GM19455 (cell line): ENCODE measurements around the gene NEMF.
A peak's percentile ranks its signal among the peaks of the same experiment; 100 is the strongest.
"Not testable (repeated sequence)": the region's sequence is repeated elsewhere in the genome, so short reads cannot be mapped to it uniquely, and the experiment has no call there.

Experiments
- ATAC-seq: cut with Tn5 transposase; IDR thresholded peaks from one replicate; pipeline ENCODE4 v1.9.1; 2021; ENCODE audit not compliant: unreplicated experiment

The NEMF gene, protein sequence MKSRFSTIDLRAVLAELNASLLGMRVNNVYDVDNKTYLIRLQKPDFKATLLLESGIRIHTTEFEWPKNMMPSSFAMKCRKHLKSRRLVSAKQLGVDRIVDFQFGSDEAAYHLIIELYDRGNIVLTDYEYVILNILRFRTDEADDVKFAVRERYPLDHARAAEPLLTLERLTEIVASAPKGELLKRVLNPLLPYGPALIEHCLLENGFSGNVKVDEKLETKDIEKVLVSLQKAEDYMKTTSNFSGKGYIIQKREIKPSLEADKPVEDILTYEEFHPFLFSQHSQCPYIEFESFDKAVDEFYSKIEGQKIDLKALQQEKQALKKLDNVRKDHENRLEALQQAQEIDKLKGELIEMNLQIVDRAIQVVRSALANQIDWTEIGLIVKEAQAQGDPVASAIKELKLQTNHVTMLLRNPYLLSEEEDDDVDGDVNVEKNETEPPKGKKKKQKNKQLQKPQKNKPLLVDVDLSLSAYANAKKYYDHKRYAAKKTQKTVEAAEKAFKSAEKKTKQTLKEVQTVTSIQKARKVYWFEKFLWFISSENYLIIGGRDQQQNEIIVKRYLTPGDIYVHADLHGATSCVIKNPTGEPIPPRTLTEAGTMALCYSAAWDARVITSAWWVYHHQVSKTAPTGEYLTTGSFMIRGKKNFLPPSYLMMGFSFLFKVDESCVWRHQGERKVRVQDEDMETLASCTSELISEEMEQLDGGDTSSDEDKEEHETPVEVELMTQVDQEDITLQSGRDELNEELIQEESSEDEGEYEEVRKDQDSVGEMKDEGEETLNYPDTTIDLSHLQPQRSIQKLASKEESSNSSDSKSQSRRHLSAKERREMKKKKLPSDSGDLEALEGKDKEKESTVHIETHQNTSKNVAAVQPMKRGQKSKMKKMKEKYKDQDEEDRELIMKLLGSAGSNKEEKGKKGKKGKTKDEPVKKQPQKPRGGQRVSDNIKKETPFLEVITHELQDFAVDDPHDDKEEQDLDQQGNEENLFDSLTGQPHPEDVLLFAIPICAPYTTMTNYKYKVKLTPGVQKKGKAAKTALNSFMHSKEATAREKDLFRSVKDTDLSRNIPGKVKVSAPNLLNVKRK

DNA sequence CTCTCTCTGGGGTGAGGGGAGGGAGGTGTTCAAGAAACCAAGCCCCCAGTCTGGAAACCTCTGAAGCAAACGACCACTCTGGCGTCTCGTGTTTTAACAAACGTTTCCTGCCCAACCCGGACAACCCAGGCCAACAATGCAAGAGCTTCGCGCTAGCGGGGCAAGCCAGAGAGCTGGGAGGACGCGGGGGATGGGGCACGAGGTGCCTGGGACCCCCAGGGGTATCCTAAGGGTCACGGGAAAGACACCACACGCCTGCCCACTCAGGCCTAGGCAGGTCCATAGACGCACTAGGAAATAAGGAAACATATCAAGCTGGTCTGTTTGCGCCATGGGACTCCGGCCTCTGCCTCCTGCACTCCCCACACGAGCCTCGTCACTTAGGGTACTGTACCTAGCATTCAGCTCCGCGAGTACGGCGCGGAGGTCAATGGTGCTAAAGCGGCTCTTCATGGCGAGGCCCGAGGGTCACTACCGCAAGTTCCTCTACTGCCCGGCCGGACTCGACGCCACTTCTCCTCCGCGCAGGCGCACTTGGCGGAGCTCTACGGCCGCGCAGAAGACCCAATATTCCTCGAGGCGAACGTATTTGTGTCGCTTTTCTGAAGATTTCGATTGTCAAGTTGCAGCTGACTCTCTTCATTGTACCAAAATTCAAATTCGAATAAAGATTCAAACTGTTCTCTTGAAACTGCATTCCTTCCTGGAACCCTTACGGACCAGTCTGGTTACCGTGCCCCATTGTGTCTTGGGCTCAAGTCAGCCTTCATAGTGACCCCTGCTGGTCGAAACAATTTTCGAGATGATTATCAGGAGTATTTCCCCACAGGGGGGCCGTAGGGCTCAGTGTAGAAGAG, at the start of gene NEMF:
Gene NEMF, minus strand, starts transcription at position 488 of the 857 bp plus-strand sequence. Its CDS starts 35 bp downstream, at position 453.
- peak; percentile 74 for ATAC-seq

DNA sequence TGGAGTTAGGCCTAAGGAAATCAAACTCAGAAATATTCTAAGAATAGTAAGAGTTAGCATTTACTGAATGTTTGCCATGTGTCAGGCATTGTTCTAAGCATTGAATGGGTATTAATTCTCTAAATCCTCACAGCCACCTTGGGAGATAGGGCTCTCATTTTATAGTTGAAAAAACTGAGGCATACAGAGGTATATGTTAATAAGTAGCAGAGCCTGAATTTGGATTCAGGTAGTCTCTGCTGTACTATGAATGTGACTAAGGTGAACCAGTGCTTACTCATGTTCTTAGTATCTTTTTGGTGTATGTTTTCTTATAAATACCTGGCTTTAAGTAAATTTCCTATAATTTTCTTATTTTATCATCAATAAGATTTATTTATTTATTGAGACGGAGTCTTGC, 48.4 kb upstream of the NEMF start:
- ATAC-seq, result no peak

DNA sequence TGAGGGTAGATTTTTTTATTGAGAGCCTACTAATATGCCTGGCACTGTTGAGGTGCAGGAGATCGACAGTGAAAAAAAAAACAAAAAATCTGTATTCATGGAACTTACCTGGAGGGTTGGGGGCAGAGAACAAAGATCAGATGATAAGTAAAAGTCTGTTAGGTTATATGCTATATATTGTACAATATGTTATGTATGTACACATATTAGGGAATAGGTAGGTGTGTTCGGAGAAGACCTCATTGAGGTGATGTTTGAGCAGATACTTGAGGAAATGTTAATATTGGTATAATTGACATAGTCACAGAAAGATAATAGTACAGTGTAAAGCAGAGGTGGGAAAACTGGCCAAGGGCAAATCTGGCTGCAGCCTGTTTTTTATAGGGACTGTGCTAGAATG, 45.9 kb upstream of the NEMF start:
- no peak for ATAC-seq

DNA sequence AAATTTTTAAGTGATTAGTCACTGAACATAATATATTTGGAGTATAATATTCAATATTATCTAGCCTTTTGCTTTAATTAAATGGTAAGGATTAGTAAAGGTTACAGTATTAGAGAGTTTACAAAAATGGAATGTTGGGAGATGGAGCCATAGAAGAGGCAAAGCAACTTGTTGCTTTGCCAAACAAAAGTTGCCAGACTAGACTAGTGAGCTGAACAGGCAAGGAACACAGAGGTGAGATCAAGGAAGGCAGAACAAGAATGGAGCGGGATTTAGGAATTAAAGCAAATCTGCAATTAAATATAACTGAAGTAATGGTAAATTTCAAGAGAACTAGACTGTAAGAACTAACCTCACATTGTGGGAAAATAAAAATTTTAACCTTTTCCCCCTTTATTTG, 45.4 kb upstream of the NEMF start:
- no peak for ATAC-seq

DNA sequence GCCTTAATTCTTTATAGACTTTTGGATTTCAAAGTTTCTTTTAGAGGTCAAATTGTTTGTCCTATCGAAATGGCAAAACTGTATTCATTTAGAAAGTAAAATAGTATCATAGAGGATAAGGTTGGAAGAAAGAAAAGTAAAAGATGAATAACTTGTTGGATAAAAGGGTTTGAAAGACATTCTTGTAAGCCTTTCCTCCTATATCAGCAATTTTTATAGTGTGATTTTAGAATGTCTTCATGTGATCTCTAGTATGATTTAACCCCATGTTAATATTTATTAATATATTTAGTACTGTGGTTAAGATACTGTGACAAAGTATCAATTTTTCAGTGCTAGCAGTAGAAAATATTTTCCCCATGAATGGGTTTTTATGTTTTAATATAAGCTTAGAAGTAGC, 44.8 kb upstream of the NEMF start:
- no peak for ATAC-seq

DNA sequence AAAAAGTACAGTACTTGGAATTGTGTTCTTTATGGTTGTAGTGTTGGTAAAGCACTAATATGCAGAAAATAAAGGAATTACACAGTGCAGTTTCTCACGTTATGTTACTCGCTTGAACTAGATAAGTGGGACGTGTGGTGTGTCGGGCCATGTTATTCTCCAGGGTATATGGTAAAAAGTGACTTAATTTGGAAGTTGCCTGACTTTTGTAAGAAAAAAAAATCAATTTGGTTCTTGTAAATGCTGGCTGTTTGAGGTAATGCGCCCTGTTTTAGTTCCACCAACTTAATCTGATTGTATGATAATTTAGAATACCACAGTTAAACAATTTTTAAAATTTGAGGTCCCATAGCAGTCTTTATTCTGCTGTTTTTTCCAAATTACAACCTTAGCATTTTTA, 44.4 kb upstream of the NEMF start:
- no peak for ATAC-seq

DNA sequence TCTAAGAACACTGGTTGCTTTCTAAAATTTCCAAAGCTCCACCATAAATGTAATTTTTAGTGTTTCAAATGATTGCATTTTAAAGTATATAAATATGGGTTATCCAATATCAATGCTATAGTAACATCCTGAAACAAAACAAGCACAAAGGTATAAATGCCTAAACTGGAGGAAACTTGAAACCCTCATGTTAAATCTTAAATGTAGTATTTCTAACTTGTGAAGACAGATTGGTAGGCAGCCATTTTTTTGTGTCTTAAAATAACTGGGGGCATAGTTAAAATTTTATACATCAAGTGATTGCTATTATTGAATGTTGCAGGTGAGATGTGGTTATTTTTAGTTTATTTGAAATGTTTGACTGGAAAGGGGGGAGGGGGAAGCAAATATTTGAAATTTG, 43.7 kb upstream of the NEMF start:
- ATAC-seq, result not testable (repeated sequence)

DNA sequence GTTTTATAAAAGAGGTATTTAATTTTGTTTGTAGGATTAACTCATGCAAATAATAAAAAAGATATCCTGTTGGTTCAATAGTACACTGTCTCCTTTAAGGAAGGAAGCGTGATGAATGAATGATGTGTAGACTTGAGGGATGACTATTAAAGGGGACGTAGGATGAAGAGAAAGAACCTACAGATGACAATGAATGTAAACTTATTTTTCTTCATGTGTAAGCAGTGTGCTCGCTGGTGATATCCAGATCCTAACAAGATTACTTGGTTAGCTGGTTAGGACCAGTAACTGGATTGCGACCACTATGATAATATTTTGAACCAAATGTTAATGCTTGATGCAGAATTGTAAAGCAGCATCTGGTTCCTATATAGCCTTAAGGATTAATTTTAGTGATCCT, 42.9 kb upstream of the NEMF start:
- no peak for ATAC-seq

DNA sequence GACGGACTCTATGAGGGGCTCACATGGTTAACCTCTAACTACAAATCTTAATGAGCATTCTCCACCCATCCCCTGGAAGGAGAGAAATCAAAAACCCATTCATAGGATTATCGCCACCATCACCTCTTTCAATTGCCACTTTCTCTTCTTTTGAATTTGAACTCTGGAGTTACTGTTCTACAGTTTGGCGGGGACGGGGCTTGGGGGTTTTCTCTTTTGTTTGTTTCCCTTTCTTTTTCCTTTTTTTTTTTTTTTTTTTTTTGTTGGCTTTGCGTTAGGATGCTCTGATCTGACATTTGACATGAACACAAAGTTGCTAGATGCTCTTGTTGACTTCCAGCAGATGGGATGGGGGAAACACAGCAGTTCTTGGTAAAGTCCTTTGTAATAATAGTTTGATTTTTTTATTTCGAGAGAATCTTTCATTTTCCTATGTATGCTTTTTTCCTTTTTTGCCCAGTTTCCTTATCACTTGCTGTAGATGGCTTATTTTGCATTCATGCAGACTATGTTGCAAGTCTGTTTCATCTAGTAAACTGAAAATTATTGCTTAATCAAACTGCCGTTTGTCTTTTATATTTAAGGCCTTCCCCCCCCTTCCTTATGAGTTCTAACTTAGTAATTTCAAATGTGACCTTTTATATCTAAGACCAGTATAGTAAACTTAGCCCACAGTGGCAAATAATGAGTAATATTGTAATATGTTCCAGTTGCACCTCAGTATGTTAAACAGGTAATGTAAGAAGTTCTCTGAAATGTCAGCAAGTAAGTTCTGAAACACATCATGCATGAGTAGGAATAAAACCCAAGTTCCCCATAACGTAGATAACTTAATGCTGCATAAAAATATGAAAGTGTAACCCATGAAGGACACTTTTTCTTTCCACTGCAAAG, 41.9 kb upstream of the NEMF start:
- not testable (repeated sequence) for ATAC-seq

DNA sequence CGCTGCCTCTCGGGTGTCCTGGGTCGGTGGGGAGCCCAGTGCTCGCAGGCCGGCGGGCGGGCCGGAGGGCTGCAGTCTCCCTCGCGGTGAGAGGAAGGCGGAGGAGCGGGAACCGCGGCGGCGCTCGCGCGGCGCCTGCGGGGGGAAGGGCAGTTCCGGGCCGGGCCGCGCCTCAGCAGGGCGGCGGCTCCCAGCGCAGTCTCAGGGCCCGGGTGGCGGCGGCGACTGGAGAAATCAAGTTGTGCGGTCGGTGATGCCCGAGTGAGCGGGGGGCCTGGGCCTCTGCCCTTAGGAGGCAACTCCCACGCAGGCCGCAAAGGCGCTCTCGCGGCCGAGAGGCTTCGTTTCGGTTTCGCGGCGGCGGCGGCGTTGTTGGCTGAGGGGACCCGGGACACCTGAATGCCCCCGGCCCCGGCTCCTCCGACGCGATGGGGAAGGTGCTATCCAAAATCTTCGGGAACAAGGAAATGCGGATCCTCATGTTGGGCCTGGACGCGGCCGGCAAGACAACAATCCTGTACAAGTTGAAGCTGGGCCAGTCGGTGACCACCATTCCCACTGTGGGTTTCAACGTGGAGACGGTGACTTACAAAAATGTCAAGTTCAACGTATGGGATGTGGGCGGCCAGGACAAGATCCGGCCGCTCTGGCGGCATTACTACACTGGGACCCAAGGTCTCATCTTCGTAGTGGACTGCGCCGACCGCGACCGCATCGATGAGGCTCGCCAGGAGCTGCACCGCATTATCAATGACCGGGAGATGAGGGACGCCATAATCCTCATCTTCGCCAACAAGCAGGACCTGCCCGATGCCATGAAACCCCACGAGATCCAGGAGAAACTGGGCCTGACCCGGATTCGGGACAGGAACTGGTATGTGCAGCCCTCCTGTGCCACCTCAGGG, 41.0 kb upstream of the NEMF start:
- peak; percentile 46 for ATAC-seq

DNA sequence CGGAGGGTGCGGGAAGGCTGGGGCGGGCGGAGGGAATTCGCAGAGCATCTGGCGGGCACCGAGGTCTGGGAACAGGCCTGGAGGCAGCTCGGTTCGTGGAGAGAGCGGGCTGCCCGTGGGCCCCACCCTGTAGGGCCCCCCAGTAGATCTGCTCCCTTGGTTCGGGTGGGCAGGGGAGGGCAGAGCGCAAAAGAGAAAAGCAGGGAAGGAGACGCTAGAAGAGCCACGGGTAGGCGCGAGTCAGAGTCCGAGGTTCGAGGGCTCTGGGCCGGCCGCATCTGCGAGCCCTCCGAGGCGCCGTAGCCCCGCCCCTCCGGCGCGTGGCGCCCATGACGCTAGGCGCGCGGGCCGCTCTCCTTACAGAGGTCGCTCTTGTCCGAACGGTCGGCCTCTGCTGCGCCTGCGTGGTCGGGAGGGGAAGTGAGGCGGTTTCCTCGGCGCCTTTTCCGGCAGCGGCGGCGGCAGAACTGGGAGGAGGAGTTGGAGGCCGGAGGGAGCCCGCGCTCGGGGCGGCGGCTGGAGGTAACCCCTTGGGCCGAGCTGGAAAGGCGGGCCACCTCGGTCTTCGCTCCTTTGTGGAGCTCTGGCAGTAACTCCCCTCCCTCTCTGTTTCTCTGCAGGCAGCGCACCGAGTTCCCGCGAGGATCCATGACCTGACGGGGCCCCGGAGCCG, 40.2 kb upstream of the NEMF start, which contains the start of gene ARF6:
Gene ARF6, plus strand, starts transcription at position 447 of the 673 bp plus-strand sequence. CDS start 655 bp downstream, outside the sequence.
- ATAC-seq, result peak; percentile 81

DNA sequence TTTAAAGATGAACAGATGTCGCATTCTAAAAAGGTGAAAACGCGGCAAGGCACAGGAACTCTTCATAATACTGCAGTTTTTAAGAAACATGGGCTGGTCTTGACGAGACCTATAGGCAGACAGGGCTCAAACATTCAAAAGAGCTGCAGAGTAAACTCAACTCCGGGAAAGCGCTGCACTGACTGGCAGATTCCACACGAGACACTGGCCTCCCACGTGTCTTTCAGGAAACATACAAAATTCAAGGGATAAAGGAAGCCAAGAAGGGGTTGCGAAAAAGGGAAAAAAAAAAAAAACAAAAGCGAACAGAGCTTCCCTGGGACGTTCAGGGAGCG, 39.7 kb upstream of the NEMF start:
- ATAC-seq, result peak; percentile 34

DNA sequence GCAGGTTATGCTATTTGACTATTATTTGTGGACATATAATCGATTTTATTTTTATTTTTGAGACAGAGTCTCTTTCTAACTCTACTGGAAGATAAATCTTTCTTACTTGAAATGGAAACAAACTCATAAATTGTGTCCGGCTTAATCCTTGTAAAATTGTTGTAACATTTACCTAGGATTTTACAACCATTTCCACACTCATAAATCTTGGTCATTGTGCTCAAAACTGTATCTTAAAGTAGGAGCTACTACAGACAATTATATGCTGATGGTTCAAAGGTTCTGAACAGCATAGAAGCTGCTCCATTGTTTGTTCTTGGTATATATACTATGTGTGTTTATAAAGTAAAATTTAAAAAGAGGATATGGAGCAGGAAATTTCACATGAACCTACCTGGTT, 35.7 kb upstream of the NEMF start:
- no peak for ATAC-seq

DNA sequence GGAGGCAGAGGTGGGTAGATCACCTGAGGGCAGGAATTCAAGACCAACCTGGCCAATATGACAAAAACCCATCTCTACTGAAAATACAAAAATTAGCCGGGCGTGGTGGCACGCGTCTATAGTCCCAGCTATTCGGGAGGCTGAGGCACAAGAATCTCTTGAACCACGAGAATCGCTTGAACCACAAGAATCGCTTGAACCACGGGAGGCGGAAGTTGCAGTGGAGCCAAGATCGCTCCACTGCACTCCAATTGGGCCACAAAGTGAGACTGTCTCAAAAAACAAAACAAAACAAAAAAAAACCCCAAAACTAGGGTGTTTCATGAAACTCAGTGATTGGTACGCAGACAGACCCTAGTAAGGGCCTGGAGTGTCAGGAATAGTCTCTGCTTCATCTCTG, 33.9 kb upstream of the NEMF start:
- ATAC-seq, result no peak

DNA sequence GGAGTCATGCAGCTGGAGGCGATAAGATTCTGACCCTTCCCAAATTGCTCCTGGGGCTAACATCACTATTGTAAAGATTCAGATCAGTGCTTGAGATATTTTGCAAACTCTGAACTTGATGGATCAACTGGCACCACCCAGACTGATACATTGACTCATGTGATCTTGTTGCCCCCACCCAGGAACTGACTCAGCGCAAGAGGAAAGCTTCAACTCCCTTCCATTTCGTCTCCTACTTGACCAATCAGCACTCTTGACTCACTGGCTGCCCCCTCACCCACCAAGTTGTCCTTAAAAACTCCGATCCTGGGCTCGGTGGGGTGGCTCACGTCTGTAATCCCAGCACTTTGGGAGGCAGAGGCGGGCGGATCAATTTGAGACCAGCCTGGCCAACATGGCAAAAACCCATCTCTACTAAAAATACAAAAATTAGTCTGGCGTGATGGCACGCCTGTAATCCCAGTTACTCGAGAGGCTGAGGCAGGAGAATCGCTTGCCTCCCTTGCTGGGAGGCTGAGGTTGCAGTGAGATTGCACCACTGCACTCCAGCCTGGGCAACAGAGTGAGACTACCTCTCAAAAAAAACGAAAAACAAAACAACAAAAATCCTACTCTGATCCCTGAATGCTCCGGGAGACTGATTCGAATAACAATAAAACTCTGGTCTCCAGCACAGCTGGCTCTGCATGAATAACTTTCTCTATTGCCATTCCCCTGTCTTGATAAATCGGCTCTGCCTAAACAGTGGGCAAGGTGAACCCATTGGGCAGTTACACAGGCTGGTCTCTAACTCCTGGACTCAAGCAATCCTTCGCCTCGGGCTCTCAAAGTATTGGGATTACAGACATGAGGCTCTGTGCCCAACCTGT, 30.5 kb upstream of the NEMF start:
- no peak for ATAC-seq

DNA sequence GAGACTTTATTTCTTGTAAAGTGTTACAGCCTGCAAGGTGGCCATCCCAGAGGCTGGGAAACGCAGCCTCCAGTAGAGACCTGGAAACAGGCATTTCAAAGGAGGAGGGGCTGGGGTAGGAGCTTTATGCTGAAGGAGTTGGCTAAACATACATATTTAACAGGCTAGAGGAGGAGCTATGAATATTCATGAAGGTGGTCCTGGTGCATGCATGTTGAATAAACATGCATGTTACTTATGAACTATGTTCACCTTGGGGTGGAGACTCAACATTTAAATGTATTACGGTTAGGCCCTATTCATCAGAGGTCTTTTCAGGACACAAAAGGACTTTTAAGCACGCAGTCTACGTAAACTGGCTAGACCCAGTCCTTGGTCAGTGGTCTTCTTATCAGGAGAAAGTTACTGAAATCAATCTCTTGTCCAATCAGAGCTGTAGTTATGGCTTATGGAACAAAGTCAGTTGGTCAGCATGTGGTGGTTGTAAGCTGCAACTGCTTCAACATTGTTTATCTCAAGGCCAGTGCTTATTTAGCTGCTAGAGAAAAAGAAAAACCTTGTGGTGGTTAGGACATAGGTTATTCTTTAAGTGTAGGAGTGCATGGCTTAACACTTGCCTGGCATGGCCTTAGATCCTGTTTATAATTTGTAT, 28.9 kb upstream of the NEMF start:
- no peak for ATAC-seq
